ENCODE data around the gene AGBL4.

AGBL4 gene

GRCh38 chr1:48627486-48627885 is 1396.3 kb downstream of the AGBL4 start:
- no peak for DNase-seq

DNA sequence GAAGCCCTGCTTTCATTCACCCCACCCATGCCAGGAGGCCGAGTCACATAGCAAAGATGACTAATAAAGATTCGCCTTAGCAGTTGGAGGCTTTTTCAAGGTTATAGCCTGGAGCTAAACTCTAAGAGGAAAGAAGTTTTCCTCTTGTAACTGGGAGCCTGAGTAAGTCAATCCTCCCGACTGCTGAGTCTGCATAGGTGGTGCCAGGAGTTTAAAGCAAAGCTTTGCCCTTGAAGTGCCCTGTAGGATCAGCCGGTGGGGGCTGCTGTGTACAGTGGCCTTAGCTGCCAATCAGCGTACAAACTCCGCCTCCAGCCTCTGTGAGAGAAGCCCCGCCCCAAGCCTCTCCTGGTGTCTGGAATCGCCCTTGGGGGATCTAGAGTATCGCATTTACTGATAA is 1404.2 kb downstream of the AGBL4 start:
- DNase-seq = no peak

DNA sequence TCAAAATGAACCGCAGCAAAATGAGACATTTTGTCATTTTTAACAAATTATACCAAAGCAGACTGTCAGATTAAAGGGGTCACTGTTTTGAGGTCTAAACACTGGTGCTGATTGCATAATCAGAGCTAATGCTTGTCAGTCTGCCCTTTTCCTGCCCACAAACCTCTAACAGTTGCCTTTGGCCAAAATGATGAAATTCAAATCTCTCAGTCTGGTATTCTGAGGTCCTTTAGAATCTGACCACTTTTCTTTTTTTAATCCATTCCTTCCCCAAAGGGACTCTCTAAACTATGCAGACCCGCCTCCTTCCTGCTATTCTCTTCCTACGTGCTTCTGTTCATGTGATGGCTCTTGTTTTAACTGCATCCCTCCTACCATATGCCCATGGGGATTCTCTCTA is 1406.5 kb downstream of the AGBL4 start:
- no peak for DNase-seq

DNA sequence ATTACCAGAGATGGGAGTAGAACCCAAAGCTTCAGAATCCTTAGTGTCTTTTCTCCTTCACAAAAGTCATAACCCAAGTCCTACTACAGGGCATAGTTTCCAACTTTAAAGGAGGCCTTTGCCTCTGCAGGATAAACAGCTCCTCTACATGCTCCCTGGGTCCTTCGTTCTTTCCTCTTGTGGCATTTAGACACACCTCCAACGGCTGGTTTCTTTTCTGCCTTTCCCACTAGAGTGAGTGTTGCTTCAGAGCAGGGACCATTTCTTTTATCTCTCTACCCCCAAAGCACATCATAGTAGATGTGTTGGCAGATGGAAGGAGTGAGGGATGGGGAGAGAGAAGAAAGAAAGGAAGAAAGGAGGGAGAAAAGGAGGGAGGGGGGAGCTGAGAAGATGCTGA is 1407.0 kb downstream of the AGBL4 start:
- no peak for DNase-seq

DNA sequence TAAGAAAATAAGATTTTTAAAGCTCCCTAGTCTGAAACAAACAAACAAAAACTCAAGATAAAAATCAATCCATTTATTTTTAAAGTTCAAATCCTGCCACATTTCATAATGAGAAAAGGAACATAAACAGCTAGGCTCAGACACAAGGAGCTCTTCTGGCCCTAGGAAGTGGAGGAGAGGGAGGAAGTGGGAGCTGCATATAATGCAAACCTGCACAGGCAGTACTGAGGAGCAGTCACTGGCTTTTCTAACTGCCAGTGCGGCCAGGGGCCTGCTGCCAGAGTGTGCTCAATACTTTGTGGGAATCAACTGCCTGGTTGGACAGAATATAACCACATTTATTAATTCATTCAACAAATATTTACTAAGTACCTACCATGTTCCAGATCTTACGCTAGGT is 1411.9 kb downstream of the AGBL4 start:
- no peak for DNase-seq

DNA sequence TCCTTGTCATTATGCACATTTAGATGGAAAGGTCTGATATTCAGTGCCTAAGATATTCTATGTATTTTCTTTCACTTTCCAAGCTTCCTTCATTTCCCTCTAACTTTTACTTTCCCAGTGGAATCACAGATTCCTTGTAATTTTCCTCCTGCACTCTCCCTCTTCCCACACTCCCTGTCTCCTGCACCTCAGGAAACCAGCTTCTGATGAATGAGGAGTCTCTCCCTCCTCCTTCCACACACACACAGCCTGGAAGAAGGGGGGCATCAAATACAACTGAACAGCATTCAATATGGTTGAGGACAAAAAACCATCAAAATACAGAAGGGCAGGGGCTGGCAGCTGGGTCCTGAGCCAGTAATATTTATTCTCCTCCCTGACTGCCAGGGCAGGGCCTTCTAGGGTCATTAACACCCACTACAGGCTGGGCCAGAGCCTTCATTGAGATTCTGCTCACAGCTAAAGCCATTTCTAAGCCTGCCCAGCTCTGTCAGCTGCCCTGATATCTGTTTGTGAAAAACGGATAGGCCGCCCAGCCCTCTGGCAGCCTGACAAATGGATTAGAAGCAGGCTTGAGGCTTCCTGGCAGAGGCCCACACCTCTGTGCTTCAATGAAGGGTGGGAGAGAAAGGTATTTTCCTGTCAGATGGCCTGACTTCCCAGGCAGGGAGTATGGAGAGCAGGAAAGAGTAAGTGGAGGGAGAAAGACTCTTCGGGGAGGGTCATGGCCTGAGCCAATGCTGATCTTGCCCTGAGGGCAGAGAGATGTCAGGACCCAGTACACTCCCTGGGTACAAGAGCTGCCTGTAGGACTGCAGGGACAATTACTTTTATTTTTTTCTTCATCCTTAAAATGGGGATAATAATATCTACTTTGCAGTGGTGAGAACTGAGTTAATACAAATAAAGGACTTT is 1412.9 kb downstream of the AGBL4 start:
- DNase-seq = no peak

DNA sequence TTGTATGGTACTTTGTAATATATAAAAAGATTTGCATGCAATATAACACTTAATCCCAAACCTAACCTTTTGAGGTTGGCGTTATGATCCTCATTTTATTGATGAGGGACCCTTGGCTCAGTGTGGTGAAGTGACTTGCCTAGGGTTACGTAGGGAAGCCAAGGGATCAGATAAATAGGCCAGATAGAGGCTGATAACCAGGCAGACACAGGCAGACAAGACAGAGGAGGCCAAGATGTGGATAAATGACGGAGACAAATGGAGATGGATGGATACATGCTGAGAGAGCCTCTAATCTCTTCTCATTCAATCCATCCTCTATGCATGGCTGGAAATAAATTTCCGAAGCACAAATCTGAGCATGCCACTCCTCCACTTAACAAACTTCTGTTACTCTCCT is 1414.9 kb downstream of the AGBL4 start:
- no peak for DNase-seq

- no peak for DNase-seq
Measured at GRCh38 chr1:48603222-48603621, 1420.5 kb downstream of the AGBL4 start.

GRCh38 chr1:48602349-48602748 is 1421.4 kb downstream of the AGBL4 start:
- no peak for DNase-seq

DNA sequence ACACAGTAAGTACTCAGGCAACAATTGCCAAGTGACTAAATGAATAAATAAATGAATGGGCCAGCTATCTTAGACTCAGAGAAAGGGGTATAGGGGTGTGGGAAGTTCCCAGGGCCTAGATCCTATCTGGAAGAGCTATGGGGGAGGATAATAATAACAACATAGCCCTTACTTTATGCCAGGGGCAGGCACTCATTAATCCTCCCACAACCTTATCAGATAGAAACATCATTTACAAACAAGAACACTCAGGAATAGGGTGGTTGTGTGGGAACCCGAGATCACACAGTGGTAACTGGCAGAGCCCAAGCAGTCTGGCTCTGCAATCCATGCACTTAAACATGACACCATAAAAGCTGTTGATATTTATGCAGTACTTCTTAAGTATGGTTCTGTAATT is 1423.6 kb downstream of the AGBL4 start:
- no peak for DNase-seq

- no peak for DNase-seq
Measured at GRCh38 chr1:48597663-48598062, 1426.1 kb downstream of the AGBL4 start.

DNA sequence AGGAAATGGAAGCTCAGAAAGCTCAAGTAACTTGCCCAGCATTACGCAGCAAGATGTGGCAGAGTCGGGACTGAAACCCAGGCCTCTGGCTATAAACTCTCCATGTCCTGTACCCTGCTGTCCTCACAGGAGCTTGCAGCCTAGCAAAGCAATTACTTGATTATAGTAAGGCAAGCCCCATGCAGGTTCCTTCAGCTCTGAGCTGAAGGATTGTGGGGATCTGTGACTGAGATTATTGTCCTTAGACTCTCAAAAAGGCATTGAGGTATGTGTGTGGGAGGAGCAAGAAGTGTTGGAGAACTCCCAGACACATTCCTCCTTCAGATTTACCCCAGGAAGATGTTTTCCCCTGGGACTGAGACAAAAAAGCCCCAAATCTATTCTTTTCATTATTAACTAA is 1427.7 kb downstream of the AGBL4 start:
- no peak for DNase-seq

- no peak for DNase-seq
Measured at GRCh38 chr1:48595613-48596012, 1428.1 kb downstream of the AGBL4 start.

DNA sequence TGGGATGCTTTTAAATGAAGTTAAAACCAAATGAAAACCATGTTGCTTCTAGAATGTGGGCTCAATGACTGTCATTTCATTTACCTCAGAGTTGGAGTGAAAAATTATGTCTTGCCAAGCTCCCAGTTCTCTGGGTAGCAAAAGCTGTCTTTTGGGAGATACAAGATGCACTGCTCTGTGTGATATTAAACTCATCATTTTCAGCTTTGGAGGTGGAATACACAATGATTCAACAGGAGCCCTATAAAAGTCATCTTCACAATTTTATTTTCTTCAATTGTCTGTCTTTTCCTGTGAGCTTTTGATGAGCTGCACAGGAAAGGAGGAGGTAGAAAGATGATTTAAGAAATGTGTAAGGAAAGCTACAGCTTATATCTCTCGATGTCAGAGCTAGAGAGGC is 1431.4 kb downstream of the AGBL4 start:
- DNase-seq = no peak

DNA sequence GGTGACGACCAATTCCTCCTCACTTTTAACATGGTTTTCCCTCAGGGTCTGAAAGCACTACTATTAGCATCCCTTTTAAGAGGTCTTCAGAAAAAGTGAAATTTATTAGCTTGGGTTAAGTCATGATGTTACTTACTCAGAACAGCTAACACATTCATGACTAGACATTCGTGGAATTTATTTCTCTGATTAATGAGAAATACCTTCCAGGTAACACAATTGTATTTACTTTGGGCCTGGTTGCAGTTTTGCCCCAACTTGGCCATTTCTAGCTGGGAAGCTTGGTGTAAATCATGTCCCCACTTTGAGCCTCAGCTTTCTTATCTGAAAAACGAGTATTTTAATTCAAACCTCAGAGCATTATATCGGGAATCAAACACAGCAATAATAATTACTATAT is 1432.6 kb downstream of the AGBL4 start:
- DNase-seq = no peak

DNA sequence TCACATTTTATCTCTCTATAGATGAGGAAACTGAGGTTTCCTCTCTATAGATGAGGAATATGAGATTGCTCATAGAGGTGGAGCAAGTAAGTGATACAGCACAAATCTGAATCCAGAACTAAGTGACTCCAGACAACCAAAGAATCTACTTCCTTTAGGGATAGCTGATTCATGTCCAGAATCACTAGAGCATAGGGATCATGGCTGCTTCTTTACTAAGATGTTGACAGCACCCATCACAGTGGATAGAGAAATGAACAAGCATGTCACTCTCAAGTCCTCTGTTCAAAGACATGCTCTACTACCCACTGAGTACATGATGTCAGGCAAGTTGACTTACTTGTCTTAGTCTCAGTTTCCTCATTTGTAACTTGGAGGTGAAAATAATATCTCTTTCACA is 1435.7 kb downstream of the AGBL4 start:
- DNase-seq = no peak

DNA sequence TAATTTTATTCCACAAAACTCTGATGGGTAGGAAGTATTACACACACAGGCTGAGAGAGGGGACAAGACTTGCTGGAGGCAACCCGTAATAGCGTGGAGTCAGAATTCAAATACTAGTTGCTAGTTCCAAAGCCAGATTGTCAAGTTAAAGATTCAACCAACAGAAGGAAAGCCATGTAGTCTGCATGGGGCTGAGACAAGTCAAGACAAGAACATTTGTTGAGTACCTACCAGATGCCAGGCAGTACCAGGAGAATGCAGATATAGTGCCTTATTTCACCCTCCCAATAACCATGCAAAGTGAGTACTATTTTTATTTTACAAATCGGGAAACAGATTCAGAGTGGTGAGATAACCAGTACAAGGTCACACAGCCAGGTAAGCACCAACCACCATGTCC is 1441.3 kb downstream of the AGBL4 start:
- DNase-seq = no peak

DNA sequence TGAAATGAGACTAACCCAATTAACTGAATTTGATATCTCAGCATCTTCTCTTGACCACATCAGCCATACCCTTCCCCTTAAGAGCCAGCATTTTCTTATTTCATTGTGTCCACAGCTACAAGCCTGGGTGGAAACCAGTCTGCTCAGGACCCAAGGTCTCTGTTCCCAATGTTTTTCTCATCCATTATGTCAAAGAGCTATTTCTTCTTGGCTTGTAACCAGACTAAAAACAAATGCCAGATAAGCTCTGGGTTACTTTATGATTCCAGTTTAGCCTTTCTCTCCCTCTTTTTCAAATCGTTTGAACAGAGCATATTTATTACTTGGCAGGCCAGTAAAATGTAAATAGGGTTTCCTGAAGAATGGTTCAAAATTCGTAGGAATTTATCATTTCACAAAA is 1442.5 kb downstream of the AGBL4 start:
- no peak for DNase-seq

DNA sequence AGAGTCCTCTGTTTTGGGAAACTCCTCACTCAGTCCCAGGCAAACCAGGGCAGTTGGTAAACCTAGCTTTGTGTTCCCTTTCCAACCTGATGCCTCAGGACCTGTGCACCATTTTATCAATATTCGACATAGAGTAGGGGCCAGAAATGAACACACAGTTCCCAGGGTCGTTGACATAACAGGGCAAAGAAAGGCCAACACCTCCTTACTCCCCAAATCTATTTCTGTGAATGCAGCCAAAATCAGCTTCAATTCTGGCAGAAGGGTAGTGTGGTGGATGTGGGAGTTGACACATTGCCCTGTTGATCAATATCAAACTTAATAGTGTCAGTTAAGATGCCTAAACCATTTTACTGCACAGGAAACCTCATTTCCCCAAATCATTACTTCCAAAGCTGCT is 1447.2 kb downstream of the AGBL4 start:
- no peak for DNase-seq

DNA sequence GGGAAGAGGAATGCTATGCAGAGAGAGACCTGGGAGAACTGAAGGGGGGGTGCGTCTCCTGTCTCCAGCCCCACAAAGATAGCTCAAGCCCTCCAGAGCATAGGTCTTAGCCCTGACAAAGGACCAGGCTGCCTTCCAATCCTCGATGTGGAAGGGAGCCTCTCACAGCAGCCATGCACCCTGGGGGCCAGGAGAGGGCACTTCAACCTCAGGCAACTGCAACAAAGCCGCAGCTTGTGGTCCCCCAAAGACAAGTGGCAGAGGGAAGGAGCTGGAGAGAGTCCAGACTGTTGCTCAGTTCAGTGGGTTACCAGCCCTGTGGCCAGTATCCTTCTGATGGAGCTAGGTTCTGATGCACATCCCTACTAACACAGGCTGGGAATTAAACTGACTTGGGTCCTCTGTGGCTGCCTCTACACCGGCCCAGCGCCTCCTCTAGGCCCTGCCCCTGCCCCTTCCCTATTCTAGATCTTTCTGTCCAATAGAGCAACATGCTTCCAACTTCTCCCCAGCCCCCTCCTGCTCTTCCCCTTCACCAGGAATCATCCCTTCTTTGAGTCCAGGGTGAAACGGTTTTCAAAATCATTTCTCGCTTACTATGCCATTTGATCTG is 1451.0 kb downstream of the AGBL4 start:
- peak; percentile 10 for DNase-seq

DNA sequence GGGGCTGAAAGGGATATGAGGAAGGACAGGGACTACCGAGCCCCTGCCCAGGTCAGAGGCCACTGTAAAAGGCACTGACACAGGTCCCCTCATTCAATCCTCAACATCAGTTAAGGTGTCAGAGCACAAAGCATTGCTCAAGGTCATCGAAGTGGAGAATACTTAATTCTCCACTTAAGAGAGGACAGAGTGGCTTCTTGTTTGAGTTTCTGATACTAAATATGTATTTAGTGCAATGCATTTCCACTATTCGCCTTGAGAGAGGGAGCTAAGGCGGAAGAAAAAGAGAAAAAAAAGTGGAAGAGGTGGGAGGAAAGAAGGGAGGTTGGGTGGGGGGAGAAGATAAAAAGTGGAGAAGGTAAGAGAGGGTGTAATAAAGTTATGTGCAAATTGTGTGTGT is 1451.6 kb downstream of the AGBL4 start:
- DNase-seq = no peak

DNA sequence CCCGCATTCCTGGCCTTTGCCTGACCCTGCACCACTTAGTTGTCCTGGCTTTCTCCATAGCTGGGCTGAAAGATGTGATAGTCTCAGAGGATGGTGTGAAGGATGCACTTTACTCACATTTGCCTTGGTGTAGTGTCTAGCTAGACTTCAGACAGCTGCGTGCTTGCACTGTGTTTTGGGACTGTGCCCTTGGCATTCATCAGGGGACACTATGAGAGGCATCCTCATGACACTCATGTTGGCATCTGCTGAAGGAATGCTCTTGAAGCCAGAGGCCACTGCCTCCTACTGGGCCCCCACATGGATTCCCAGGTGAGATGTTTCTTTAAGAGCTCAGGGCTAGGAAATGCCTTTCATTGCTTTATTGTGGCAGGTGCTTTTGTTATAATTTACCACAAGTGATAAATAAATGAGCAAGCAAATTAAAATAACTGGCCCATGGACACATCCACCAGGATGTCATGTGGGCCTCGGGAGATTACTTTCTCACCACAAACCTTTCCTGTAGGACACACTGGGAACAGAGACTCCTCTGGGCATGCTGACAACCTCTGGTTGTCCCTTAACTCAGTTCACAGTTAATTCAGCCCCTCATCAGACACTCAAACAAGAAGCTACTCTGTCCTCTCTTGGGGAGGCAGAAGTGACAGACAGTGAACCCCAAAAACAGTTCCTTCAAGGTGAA is 1452.3 kb downstream of the AGBL4 start:
- no peak for DNase-seq

GRCh38 chr1:48570568-48570967 is 1453.2 kb downstream of the AGBL4 start:
- DNase-seq = no peak

GRCh38 chr1:48568501-48568900 is 1455.3 kb downstream of the AGBL4 start:
- DNase-seq = no peak

Data from stimulated activated CD4-positive, alpha-beta T cell treated with anti-CD3 and anti-CD28 coated beads, Interleukin-1b, Interleukin-23, amount 100 ng/mL, for 48 hours (primary cell).